Forelimb muscle (tissue), 1 donor: ENCODE measurements around the gene CENPP. TPM values are rescaled to one million over a fixed set of nuclear protein-coding genes. Genes with fewer than 3 reads are reported as not detected.
"Not testable (repeated sequence)": the region's sequence is repeated elsewhere in the genome, so short reads cannot be mapped to it uniquely, and the experiment has no call there.

Experiments used
- DNase-seq: peaks from one replicate; pipeline ENCODE4 v3.0.0-alpha.2; 2013; ENCODE audit warnings: low read depth
- polyA plus RNA-seq: library from polyadenylated mRNA; unstranded; fragments of 120-200 nt; gene quantifications from one replicate; pipeline ENCODE4 v1.2.1, GENCODE V29; 2013; ENCODE audit not compliant: insufficient read length

Gene CENPP
- polyA plus RNA-seq, 1 donor, result 3.9 TPM

- DNase-seq, result peak; percentile 86
These were observed 210.4 kb downstream of the CENPP start, which contains the start of gene ECM2 for GRCh38 chr9:92535940-92536850. ECM2 (minus strand) TSS chr9:92535990; CDS start chr9:92522866, 13,124 bp downstream.

- DNase-seq, result no peak
These were observed 212.8 kb downstream of the CENPP start for GRCh38 chr9:92538541-92538940.

- no peak for DNase-seq
These were observed 218.2 kb downstream of the CENPP start for GRCh38 chr9:92543972-92544371.

- no peak for DNase-seq
These were observed 219.3 kb downstream of the CENPP start for GRCh38 chr9:92545002-92545510.

GRCh38 chr9:92547356-92547755 lies 221.6 kb downstream of the CENPP start:
- no peak for DNase-seq

GRCh38 chr9:92550765-92551164 lies 225.0 kb downstream of the CENPP start:
- no peak for DNase-seq

GRCh38 chr9:92558612-92559374 lies 233.0 kb downstream of the CENPP start:
- DNase-seq, result no peak

- DNase-seq, result no peak
These were observed 235.9 kb downstream of the CENPP start for GRCh38 chr9:92561374-92562330.

- DNase-seq, result no peak
These were observed 236.8 kb downstream of the CENPP start for GRCh38 chr9:92562461-92562967.

- no peak for DNase-seq
These were observed 237.7 kb downstream of the CENPP start for GRCh38 chr9:92563116-92564100.

- no peak for DNase-seq
These were observed 238.8 kb downstream of the CENPP start for GRCh38 chr9:92564504-92564903.

- DNase-seq, result no peak
These were observed 239.2 kb downstream of the CENPP start for GRCh38 chr9:92564982-92565381.

- not testable (repeated sequence) for DNase-seq
These were observed 246.1 kb downstream of the CENPP start for GRCh38 chr9:92571871-92572270.

GRCh38 chr9:92573612-92574011 lies 247.9 kb downstream of the CENPP start:
- DNase-seq, result not testable (repeated sequence)

- no peak for DNase-seq
These were observed 250.4 kb downstream of the CENPP start for GRCh38 chr9:92576175-92576574.

- no peak for DNase-seq
These were observed 264.2 kb downstream of the CENPP start for GRCh38 chr9:92589923-92590322.

GRCh38 chr9:92590377-92590776 lies 264.6 kb downstream of the CENPP start:
- DNase-seq, result peak; percentile 95

- DNase-seq, result no peak
These were observed 266.8 kb downstream of the CENPP start for GRCh38 chr9:92592537-92592936.

GRCh38 chr9:92592946-92593861 lies 267.5 kb downstream of the CENPP start:
- no peak for DNase-seq
